HEK293 (cell line): Measurements from ENCODE around the gene MKLN1.

Experiments used
- CTCF ChIA-PET: fragments of 350-600 bp; formaldehyde crosslinking; extraction: SDS; loops from one replicate; lab custom pipeline; 2021; ENCODE audit warnings: antibody characterized with exemption; lab: Yijun Ruan, JAX
- POLR2A ChIA-PET: fragments of 300-600 bp; formaldehyde crosslinking; extraction: SDS; loops from one replicate; lab custom pipeline; 2020; ENCODE audit warnings: antibody characterized with exemption, inconsistent platforms; lab: Yijun Ruan, JAX
- H3K27ac ChIP-seq: fragments of 200-500 bp; sonication (Bioruptor generic); 2 replicates; pipeline ENCODE4 v1.5.1; 2014; ENCODE audit warnings: low read depth, low read length, control low read depth, inconsistent platforms; ENCODE audit errors: extremely low read depth
- H3K36me3 ChIP-seq, 2 experiments: fragments of 200-500 bp in 1 of 2; sonication (Bioruptor generic) in 1 of 2; 1 replicate in 1 of 2; 2 replicates in 1 of 2; pipeline ENCODE4 v1.5.1; 2014 to 2017; ENCODE audit warnings: inconsistent platforms in 2 of 2, low read length in 2 of 2; ENCODE audit not compliant: control insufficient read depth in 2 of 2, insufficient read depth in 1 of 2
- H3K4me1 ChIP-seq: fragments of 200-500 bp; sonication (Bioruptor generic); 2 replicates; pipeline ENCODE4 v1.5.1; 2014; ENCODE audit warnings: mild to moderate bottlenecking, low read length, inconsistent platforms; ENCODE audit not compliant: control insufficient read depth, insufficient read depth
- H3K4me3 ChIP-seq: 2 replicates; pipeline ENCODE4 v1.5.1; 2011; ENCODE audit warnings: low read depth, mild to moderate bottlenecking, control low read depth, low read length, moderate library complexity
- H3K9me3 ChIP-seq: fragments of 200-500 bp; sonication (Bioruptor generic); 2 replicates; pipeline ENCODE4 v1.5.1; 2014; ENCODE audit warnings: low read depth, low read length, inconsistent platforms; ENCODE audit not compliant: control insufficient read depth, insufficient read depth
- FEZF1 ChIP-seq: fragments of 450-650 bp; formaldehyde crosslinking; IDR thresholded peaks from 2 replicates; pipeline ENCODE4 v1.5.1; 2016; ENCODE audit warnings: missing biosample characterization, missing genetic modification characterization
- GLIS1 ChIP-seq: fragments of 450-650 bp; formaldehyde crosslinking; IDR thresholded peaks from 2 replicates; pipeline ENCODE4 v1.5.1; 2016; ENCODE audit warnings: missing biosample characterization, missing genetic modification characterization
- OSR2 ChIP-seq: fragments of 450-650 bp; formaldehyde crosslinking; IDR thresholded peaks from 2 replicates; pipeline ENCODE4 v1.5.1; 2016; ENCODE audit warnings: missing biosample characterization, missing genetic modification characterization
- PRDM2 ChIP-seq: fragments of 450-650 bp; formaldehyde crosslinking; IDR thresholded peaks from 2 replicates; pipeline ENCODE4 v1.5.1; 2016; ENCODE audit warnings: missing biosample characterization, missing genetic modification characterization, borderline replicate concordance
- REST ChIP-seq: fragments of 450-650 bp; formaldehyde crosslinking; IDR thresholded peaks from 2 replicates; pipeline ENCODE4 v1.5.1; 2016; ENCODE audit warnings: missing biosample characterization, missing genetic modification characterization
- ZBTB17 ChIP-seq: fragments of 450-650 bp; formaldehyde crosslinking; IDR thresholded peaks from 2 replicates; pipeline ENCODE4 v1.5.1; 2016; ENCODE audit warnings: missing biosample characterization, missing genetic modification characterization
- ZBTB8A ChIP-seq: fragments of 450-650 bp; formaldehyde crosslinking; IDR thresholded peaks from 2 replicates; pipeline ENCODE4 v1.5.1; 2016; ENCODE audit warnings: missing biosample characterization, missing genetic modification characterization
- ZNF114 ChIP-seq: fragments of 450-650 bp; formaldehyde crosslinking; IDR thresholded peaks from 2 replicates; pipeline ENCODE4 v1.5.0; 2017; ENCODE audit warnings: missing biosample characterization, missing genetic modification characterization
- ZNF280C ChIP-seq: fragments of 450-650 bp; formaldehyde crosslinking; IDR thresholded peaks from 2 replicates; pipeline ENCODE4 v1.5.1; 2016; ENCODE audit warnings: missing biosample characterization, missing genetic modification characterization
- ZNF302 ChIP-seq: fragments of 450-650 bp; formaldehyde crosslinking; IDR thresholded peaks from 2 replicates; pipeline ENCODE4 v1.5.1; 2016; ENCODE audit warnings: missing biosample characterization, missing genetic modification characterization, low read depth
- ZNF514 ChIP-seq: fragments of 450-650 bp; formaldehyde crosslinking; IDR thresholded peaks from 2 replicates; pipeline ENCODE4 v1.5.1; 2016; ENCODE audit warnings: missing biosample characterization, missing genetic modification characterization
- ZNF560 ChIP-seq: fragments of 450-650 bp; formaldehyde crosslinking; IDR thresholded peaks from 2 replicates; pipeline ENCODE4 v1.5.1; 2017; ENCODE audit warnings: missing biosample characterization, missing genetic modification characterization, borderline replicate concordance
- ZNF585B ChIP-seq: fragments of 450-650 bp; formaldehyde crosslinking; IDR thresholded peaks from 2 replicates; pipeline ENCODE4 v1.5.1; 2016; ENCODE audit warnings: missing biosample characterization, missing genetic modification characterization
- ZNF654 ChIP-seq: fragments of 450-650 bp; formaldehyde crosslinking; IDR thresholded peaks from 2 replicates; pipeline ENCODE4 v1.5.1; 2016; ENCODE audit warnings: low read depth, missing biosample characterization, missing genetic modification characterization
- ZNF701 ChIP-seq: fragments of 450-650 bp; formaldehyde crosslinking; IDR thresholded peaks from 2 replicates; pipeline ENCODE4 v1.5.1; 2016; ENCODE audit warnings: missing biosample characterization, missing genetic modification characterization
- ZNF747 ChIP-seq: fragments of 450-650 bp; formaldehyde crosslinking; IDR thresholded peaks from 2 replicates; pipeline ENCODE4 v1.5.1; 2016; ENCODE audit warnings: missing biosample characterization, missing genetic modification characterization
- ZNF777 ChIP-seq: fragments of 450-650 bp; formaldehyde crosslinking; IDR thresholded peaks from 2 replicates; pipeline ENCODE4 v1.5.1; 2017; ENCODE audit warnings: missing biosample characterization, missing genetic modification characterization, borderline replicate concordance
- ZNF785 ChIP-seq: fragments of 450-650 bp; formaldehyde crosslinking; IDR thresholded peaks from 2 replicates; pipeline ENCODE4 v1.5.1; 2016; ENCODE audit warnings: missing biosample characterization, missing genetic modification characterization
- ZNF792 ChIP-seq: fragments of 450-650 bp; formaldehyde crosslinking; IDR thresholded peaks from 2 replicates; pipeline ENCODE4 v1.5.1; 2016; ENCODE audit warnings: missing biosample characterization, missing genetic modification characterization
- ZNF830 ChIP-seq: fragments of 450-650 bp; IDR thresholded peaks from 2 replicates; pipeline ENCODE4 v1.5.0; 2018; ENCODE audit warnings: missing biosample characterization, missing genetic modification characterization, low read depth, mild to moderate bottlenecking, moderate library complexity
- TF ChIP-seq, protein P1 (sequence below): fragments of 450-650 bp; formaldehyde crosslinking; IDR thresholded peaks from 2 replicates; pipeline ENCODE4 v1.5.1; 2016; ENCODE audit warnings: missing biosample characterization, missing genetic modification characterization

The MKLN1 gene

DNA sequence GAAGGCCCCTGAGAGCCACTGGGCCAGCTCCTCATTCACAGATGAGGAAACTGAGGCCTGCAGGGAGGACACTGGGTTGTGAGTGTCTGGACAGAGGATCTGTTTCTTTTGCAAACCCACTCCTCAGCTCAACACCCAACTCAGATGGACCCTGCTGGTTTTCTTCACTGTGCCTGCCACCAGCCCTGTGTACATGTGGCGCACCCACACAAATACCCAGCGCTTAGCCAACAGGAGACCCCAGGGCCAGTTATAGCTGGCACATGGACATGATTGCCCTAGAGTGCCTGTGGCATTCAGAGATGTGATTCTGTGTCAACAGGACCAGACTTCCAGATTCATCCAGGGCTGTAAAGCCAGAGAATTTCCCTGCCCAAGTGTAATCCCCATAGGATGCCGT is 216.3 kb downstream of the MKLN1 start:
- CTCF ChIA-PET: interaction anchor here (0.6 to 5.7 kb wide), 5 partner anchors 10 to 498 kb away, joined by 3 to 54 read pairs (median 3); no protein-coding TSS in a partner anchor
- H3K36me3 ChIP-seq: no peaks in the 10 kb centered on the region
- no peaks in the 10 kb centered on the region for H3K9me3 ChIP-seq
- TF ChIP-seq ZNF560 (tag by site-specific recombination) (no peak), REST (tag by site-specific recombination) (no peak), ZNF777 (tag by site-specific recombination) (no peak), ZNF302 (tag by site-specific recombination) (no peak), ZBTB17 (tag by site-specific recombination) (no peak), ZNF792 (tag by site-specific recombination) (no peak), PRDM2 (tag by site-specific recombination) (no peak), ZNF701 (no peak), ZNF514 (tag by site-specific recombination) (no peak), ZNF785 (no peak), ZNF747 (no peak), ZNF585B (tag by site-specific recombination) (no peak), ZNF830 (tag by site-specific recombination) (no peak), ZNF114 (no peak)
- POLR2A ChIA-PET: no interaction called here
- H3K4me1 ChIP-seq: no peaks in the 10 kb centered on the region
- no peak overlapping the region for H3K27ac ChIP-seq
- H3K4me3 ChIP-seq: no peak overlapping the region

DNA sequence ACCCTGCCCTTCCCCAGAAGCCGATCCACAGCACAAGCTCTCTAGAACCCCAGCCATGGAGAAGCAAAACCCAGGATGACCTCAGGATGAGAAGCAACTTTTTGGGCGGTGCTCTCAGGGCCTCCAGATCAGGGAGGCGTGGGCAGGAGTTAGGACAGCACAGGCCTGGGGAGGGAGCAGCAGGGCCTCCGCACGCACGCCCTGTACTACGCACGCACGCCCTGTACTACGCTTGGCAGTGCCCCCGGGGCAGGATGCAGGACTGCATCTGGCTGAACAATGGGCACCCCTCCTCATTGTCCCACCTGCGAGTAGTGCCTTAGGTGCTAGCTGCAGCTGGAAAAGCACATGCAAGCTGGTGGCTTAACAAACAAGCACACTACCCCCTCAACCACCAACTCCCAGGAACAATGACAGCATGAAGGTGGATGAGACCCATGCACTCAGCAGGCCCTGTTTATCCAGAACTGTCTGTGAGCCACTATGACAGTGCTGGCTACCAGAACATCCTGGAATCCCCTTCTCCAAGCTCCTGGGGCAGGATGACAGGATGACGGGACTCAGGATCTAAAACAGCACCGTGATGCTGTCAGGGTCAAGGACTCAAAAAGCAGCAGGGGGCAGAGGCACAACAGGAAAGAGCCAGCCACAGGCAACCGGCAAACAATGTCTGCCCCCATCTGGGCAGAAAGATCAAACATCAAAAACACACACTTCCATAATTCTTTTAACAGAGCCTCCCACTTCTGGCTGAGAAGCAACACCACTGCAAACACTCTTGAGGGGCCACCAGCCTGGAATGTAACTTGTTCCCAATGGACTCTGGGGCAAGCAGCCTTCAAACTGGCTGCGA is 217.0 kb downstream of the MKLN1 start:
- no peaks in the 10 kb centered on the region for H3K36me3 ChIP-seq
- POLR2A ChIA-PET: no interaction called here
- H3K4me3 ChIP-seq: no peak overlapping the region
- no peaks in the 10 kb centered on the region for H3K9me3 ChIP-seq
- H3K27ac ChIP-seq: no peak overlapping the region
- H3K4me1 ChIP-seq: no peaks in the 10 kb centered on the region
- CTCF ChIA-PET: interaction anchor here (0.6 to 5.7 kb wide), 12 partner anchors 9 to 888 kb away, joined by 3 to 54 read pairs (median 4); no protein-coding TSS in a partner anchor
- TF ChIP-seq FEZF1 (tag by site-specific recombination): peak; percentile 37; the same call in 1 of the 2 replicates
- 0 out of 2 replicates have a peak, but pooled peaks have one; percentile 15 for TF ChIP-seq ZBTB8A (tag by site-specific recombination)
- TF ChIP-seq, protein P1, sequence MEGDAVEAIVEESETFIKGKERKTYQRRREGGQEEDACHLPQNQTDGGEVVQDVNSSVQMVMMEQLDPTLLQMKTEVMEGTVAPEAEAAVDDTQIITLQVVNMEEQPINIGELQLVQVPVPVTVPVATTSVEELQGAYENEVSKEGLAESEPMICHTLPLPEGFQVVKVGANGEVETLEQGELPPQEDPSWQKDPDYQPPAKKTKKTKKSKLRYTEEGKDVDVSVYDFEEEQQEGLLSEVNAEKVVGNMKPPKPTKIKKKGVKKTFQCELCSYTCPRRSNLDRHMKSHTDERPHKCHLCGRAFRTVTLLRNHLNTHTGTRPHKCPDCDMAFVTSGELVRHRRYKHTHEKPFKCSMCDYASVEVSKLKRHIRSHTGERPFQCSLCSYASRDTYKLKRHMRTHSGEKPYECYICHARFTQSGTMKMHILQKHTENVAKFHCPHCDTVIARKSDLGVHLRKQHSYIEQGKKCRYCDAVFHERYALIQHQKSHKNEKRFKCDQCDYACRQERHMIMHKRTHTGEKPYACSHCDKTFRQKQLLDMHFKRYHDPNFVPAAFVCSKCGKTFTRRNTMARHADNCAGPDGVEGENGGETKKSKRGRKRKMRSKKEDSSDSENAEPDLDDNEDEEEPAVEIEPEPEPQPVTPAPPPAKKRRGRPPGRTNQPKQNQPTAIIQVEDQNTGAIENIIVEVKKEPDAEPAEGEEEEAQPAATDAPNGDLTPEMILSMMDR: peak; percentile 85
- 0 out of 2 replicates have a peak, but pooled peaks have one; percentile 29 for TF ChIP-seq OSR2 (tag by site-specific recombination)
- peak; percentile 43; the same call in 1 of the 2 replicates for TF ChIP-seq GLIS1
- TF ChIP-seq ZNF654 (tag by site-specific recombination): peak; percentile 25; the same call in 1 of the 2 replicates
- TF ChIP-seq ZNF280C (tag by site-specific recombination): no peak
